ENCODE data around the gene DIP2B. TPM values are rescaled to one million over a fixed set of nuclear protein-coding genes. Genes with fewer than 3 reads are reported as not detected.

Gene DIP2B
- polyA plus RNA-seq, 1 donor from 2014 or later: 44.0 TPM

- Histone ChIP-seq H3K27ac (ENCODE audit: low read length) (no peak overlapping the region), H3K4me3 (ENCODE audit: low read length) (no peak overlapping the region), H3F3A (ENCODE audit: insufficient read depth, low read length, poor library complexity, severe bottlenecking) (no peaks in the 10 kb centered on the region), H3K9me2 (ENCODE audit: insufficient read depth, low read length) (no peaks in the 10 kb centered on the region), H3K79me2 (replicated peaks; ENCODE audit: insufficient read depth, low read length) (peaks cover 9% of the 10 kb centered on the region), H3K4me2 (ENCODE audit: low read length) (no peak overlapping the region), H3K36me3 (ENCODE audit: insufficient read depth, low read length) (no peaks in the 10 kb centered on the region), H3K9ac (ENCODE audit: low read length) (no peak overlapping the region), H3K27me3 (ENCODE audit: insufficient read depth, low read depth, low read length) (no peaks in the 10 kb centered on the region), H2AFZ (ENCODE audit: low read depth, low read length) (no peak overlapping the region), H3K9me3 (ENCODE audit: low read length) (no peaks in the 10 kb centered on the region), H4K20me1 (ENCODE audit: insufficient read depth) (no peaks in the 10 kb centered on the region)
- TF ChIP-seq CTCF (IDR thresholded peaks at IDR 0.05; ENCODE audit: poor library complexity, severe bottlenecking): no peak
- no peak for TF ChIP-seq RAD21 (conservative IDR thresholded peaks at IDR 0.05)
- no peak for TF ChIP-seq SMC3 (conservative IDR thresholded peaks at IDR 0.05; ENCODE audit: poor library complexity)
- TF ChIP-seq REST (IDR thresholded peaks at IDR 0.05; ENCODE audit: borderline replicate concordance): no peak
- no peak for TF ChIP-seq TAF1 (IDR thresholded peaks at IDR 0.05; ENCODE audit: low read depth)
- TF ChIP-seq POLR2AphosphoS5 (IDR thresholded peaks at IDR 0.05): no peak
- no peak for TF ChIP-seq EZH2 (IDR thresholded peaks at IDR 0.05; ENCODE audit: borderline replicate concordance, insufficient read depth, low read length, poor library complexity, severe bottlenecking)
Observed at GRCh38 chr12:50581226-50582184, 76.7 kb downstream of the DIP2B start.

- Histone ChIP-seq H2AFZ (ENCODE audit: low read depth, low read length) (no peak overlapping the region), H3K9me3 (ENCODE audit: low read length) (no peaks in the 10 kb centered on the region), H3K4me3 (ENCODE audit: low read length) (no peak overlapping the region), H3K4me2 (ENCODE audit: low read length) (no peak overlapping the region), H4K20me1 (ENCODE audit: insufficient read depth) (no peaks in the 10 kb centered on the region), H3K27ac (ENCODE audit: low read length) (no peak overlapping the region), H3K9me2 (ENCODE audit: insufficient read depth, low read length) (no peaks in the 10 kb centered on the region), H3K79me2 (replicated peaks; ENCODE audit: insufficient read depth, low read length) (peaks cover 12% of the 10 kb centered on the region), H3K36me3 (ENCODE audit: insufficient read depth, low read length) (no peaks in the 10 kb centered on the region), H3F3A (ENCODE audit: insufficient read depth, low read length, poor library complexity, severe bottlenecking) (no peaks in the 10 kb centered on the region), H3K9ac (ENCODE audit: low read length) (no peak overlapping the region), H3K27me3 (ENCODE audit: insufficient read depth, low read depth, low read length) (no peaks in the 10 kb centered on the region)
- TF ChIP-seq POLR2AphosphoS5 (IDR thresholded peaks at IDR 0.05): no peak
- TF ChIP-seq REST (IDR thresholded peaks at IDR 0.05; ENCODE audit: borderline replicate concordance): no peak
- TF ChIP-seq TAF1 (IDR thresholded peaks at IDR 0.05; ENCODE audit: low read depth): no peak
- no peak for TF ChIP-seq MXI1 (conservative IDR thresholded peaks at IDR 0.05; ENCODE audit: poor library complexity, severe bottlenecking)
- TF ChIP-seq SMC3 (conservative IDR thresholded peaks at IDR 0.05; ENCODE audit: poor library complexity): no peak
- no peak for TF ChIP-seq EZH2 (IDR thresholded peaks at IDR 0.05; ENCODE audit: borderline replicate concordance, insufficient read depth, low read length, poor library complexity, severe bottlenecking)
- TF ChIP-seq EP300 (conservative IDR thresholded peaks at IDR 0.05; ENCODE audit: poor library complexity, severe bottlenecking): no peak
- no peak for TF ChIP-seq CTCF (IDR thresholded peaks at IDR 0.05; ENCODE audit: poor library complexity, severe bottlenecking)
Observed at GRCh38 chr12:50584135-50584534, 79.3 kb downstream of the DIP2B start.

All from neural cell (in vitro differentiated cells).